ENCODE results near the gene RAP1A.
"Not testable (repeated sequence)": the region's sequence is repeated elsewhere in the genome, so short reads cannot be mapped to it uniquely, and the experiment has no call there.

The RAP1A gene

GRCh38 chr1:111597426-111597825 lies 22.2 kb upstream of the RAP1A start:
- DNase-seq (ENCODE audit: low read depth in 2 of 2): no peak

DNA sequence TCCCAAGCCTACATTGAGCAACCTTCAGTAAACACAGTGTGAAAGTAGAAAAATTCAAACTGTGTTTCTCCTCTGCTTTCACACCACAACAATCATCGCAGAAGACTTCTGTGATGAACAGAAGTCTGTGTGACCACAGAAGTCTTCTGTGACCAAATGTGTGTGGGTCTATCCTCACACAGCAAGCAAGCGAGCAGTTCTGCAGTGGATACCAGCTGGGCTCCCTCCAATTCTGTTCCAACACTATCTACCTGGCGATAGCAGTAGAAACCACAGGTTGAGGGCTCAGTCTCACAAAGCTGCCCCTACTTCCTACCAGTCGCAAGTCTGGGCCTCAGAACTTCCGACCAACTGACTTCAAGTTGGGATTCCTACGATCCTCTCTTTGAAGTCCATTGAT lies 21.0 kb upstream of the RAP1A start:
- no peak for DNase-seq (ENCODE audit: low read depth in 2 of 2)

- DNase-seq (ENCODE audit: low read depth in 2 of 2): no peak
Observed at GRCh38 chr1:111599781-111600693, 19.6 kb upstream of the RAP1A start.

- no peak for DNase-seq (ENCODE audit: low read depth in 2 of 2)
Observed at GRCh38 chr1:111600886-111601386, 18.7 kb upstream of the RAP1A start.

- DNase-seq (ENCODE audit: low read depth in 2 of 2): no peak
Observed at GRCh38 chr1:111602302-111602701, 17.3 kb upstream of the RAP1A start.

GRCh38 chr1:111602974-111603373 lies 16.6 kb upstream of the RAP1A start:
- no peak for DNase-seq (ENCODE audit: low read depth in 2 of 2)

- peak; percentile 47 to 56 for DNase-seq (ENCODE audit: low read depth in 2 of 2)
Observed at GRCh38 chr1:111603979-111604378, 15.6 kb upstream of the RAP1A start.

GRCh38 chr1:111604931-111605330 lies 14.7 kb upstream of the RAP1A start:
- no peak for DNase-seq (ENCODE audit: low read depth in 2 of 2)

GRCh38 chr1:111605576-111605975 lies 14.0 kb upstream of the RAP1A start:
- no peak for DNase-seq (ENCODE audit: low read depth in 2 of 2)

DNA sequence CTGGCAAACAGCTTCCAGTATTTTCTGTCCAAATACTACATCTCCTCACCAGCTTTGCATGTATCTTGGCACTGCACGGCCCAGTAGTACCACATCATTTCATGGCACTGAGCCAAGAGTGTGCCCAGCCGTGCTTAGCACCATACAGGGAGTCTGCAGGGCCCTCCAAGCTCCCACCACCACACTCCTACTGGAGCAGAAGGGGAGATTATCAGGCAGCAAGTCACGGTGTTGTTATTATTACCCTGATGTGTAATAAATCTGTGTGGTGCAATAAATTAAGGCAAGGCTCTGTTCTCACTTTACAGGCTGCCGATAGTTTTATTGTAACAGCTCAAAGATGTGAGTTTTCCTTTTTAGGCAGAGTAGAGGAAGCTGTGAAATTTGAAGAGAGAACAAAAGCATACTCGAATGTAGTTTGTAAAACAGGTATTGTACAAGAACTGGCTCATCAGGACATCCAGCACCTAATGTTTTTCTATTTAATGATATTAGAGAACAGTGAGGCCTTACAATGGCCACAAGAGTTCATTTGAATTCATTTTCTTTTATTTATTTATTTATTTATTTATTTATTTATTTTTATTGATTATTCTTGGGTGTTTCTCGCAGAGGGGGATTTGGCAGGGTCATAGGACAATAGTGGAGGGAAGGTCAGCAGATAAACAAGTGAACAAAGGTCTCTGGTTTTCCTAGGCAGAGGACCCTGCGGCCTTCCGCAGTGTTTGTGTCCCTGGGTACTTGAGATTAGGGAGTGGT lies 13.0 kb upstream of the RAP1A start:
- not testable (repeated sequence) for DNase-seq (ENCODE audit: low read depth in 2 of 2)

DNA sequence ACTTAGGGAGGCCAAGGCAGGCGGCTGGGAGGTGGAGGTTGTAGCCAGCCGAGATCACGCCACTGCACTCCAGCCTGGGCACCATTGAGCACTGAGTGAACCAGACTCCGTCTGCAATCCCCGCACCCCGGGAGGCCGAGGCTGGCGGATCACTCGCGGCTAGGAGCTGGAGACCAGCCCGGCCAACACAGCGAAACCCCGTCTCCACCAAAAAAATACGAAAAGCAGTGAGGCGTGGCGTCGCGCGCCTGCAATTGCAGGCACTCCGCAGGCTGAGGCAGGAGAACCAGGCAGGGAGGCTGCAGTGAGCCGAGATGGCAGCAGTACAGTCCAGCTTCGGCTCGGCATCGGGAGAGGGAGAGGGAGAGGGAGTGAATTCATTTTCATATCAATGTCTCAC lies 11.1 kb upstream of the RAP1A start:
- DNase-seq (ENCODE audit: low read depth in 2 of 2): not testable (repeated sequence)

DNA sequence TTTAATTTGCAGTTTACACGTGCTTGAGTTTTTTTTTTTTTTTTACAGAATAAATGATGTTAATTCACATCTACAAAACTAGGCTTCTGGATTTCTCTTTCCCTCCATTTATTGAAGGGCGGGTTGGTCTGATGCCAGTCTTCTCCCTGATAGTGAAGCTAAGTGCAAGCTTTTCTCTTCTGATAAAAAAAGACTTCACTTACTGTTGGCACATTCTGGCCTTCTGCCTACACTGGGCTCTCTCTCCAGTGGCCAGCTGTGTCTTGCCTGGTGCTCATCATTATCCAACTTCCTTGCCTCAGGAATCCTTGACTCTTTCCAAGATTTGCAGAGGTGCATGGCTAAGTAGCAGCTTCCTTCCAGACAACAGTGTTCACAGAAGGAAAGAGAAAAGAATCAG lies 7.6 kb upstream of the RAP1A start:
- no peak for DNase-seq (ENCODE audit: low read depth in 2 of 2)

DNA sequence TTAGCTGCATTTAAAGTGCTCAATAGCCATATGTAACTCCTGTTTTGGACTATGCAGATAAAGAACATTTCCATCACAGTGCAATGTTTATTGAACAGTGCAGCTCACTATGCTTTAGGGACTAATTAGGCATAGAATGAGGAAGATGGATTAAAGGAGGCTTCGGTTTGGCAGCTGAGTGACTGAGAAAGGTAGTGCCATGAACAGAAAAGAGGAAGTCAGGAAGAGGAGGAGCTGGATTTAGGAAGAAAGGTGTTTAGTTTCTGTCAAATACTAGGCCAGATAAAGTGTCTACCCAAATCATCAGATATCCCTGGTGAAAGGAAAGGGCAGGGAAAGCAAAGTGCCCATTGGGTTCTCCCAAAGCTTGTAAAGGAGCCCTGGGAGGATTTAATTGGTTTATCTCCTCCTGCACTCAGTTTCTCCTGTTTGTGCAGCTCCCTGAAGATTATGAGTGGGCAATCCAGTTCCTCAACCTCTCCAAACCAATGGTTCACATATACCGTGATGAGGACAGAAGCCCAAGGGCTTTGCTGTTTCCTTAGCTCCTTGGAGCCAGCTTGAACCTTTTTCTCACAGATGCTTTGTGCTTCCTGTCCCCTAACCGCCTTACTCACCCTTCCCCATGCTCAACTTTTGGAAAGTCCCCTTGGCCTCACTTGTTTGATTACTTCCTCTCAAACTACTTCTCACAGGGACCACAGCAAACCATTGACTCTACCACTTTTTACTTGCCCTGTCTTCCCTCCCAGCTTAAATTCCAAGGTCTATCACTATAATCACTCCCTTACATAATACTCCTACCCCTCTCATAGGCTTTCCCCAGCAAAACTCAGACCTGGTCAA lies 3.5 kb upstream of the RAP1A start:
- no peak for DNase-seq (ENCODE audit: low read depth in 2 of 2)

- no peak for DNase-seq (ENCODE audit: low read depth in 2 of 2)
Observed at GRCh38 chr1:111618081-111618480, 1.5 kb upstream of the RAP1A start.

- no peak for DNase-seq (ENCODE audit: low read depth in 2 of 2)
Observed at GRCh38 chr1:111618961-111619634, 491 bp upstream of the RAP1A start.

DNA sequence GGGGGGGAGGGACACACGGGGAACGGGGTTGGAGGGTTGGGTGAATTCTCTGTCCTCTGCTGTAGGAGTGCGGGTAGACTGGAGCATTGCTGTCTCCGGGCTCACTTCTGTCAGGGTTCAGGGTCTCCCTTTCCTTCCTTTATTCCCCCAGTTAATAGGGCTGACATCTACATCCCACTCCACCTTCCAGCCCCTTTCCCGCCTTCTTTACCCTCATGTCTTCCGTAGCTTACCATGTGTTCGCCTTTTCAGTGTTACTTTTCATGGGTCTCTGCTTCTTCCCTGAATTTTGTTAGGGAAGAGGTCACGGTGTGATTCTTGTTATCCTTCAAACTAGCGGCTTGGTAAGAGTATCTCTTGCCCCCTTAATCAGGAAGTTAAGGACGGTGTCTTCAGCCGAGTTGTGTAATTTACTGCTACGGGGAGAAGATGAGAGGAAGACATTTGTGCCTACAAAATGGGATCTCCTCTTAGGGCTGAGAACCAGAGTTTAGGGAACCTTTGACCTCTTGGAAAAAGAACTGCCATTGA lies 917 bp downstream of the RAP1A start:
- DNase-seq (ENCODE audit: low read depth in 2 of 2): no peak

- no peak for DNase-seq (ENCODE audit: low read depth in 2 of 2)
Observed at GRCh38 chr1:111621050-111621449, 1.5 kb downstream of the RAP1A start.

- no peak for DNase-seq (ENCODE audit: low read depth in 2 of 2)
Observed at GRCh38 chr1:111622166-111622565, 2.6 kb downstream of the RAP1A start.

DNA sequence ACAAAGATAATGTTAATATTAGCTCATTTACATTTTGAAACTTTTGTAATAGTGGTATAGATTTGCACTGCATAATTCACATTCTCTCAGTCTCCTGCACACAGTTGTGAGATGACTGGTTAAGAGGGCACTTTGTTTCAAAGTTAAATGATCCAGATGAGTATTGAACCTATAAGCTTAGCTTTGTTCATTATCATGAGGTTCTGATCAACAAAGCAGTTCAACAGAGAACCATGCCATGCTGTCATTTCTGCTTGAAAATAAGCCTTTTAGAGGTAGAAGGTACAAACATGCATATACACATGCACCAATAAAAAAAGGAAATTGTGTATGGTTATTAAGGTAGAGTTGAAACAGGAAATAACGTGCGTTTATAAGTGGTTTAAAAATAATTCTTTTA lies 4.8 kb downstream of the RAP1A start:
- no peak for DNase-seq (ENCODE audit: low read depth in 2 of 2)

GRCh38 chr1:111625276-111625675 lies 5.7 kb downstream of the RAP1A start:
- DNase-seq (ENCODE audit: low read depth in 2 of 2): no peak

- no peak for DNase-seq (ENCODE audit: low read depth in 2 of 2)
Observed at GRCh38 chr1:111628153-111628552, 8.6 kb downstream of the RAP1A start.
